HAP-1 (cell line): ENCODE results near the gene CHRDL1.

Experiments
- DNase-seq, 2 experiments: peaks; one replicate each; pipeline ENCODE4 v3.0.0-alpha.2; 2016 to 2020; ENCODE audit warnings: low spot score in 2 of 2
- H3K27me3 ChIP-seq: fragments of 250-450 bp; sonication (Bioruptor Pico); 2 replicates; pipeline ENCODE4 v1.5.1; 2020; ENCODE audit warnings: low read depth, mild to moderate bottlenecking, moderate library complexity
- H3K36me3 ChIP-seq: fragments of 250-450 bp; sonication (Bioruptor Pico); replicated peaks from 2 replicates; pipeline ENCODE4 v1.5.1; 2020; ENCODE audit warnings: mild to moderate bottlenecking
- H3K4me1 ChIP-seq: fragments of 250-450 bp; sonication (Bioruptor Pico); 2 replicates; pipeline ENCODE4 v1.5.1; 2020; ENCODE audit warnings: mild to moderate bottlenecking
- H3K4me3 ChIP-seq: fragments of 250-450 bp; sonication (Bioruptor Pico); 2 replicates; pipeline ENCODE4 v1.5.1; 2020; ENCODE audit warnings: mild to moderate bottlenecking, moderate library complexity
- H3K9me3 ChIP-seq: fragments of 250-450 bp; sonication (Bioruptor Pico); 2 replicates; pipeline ENCODE4 v1.5.1; 2020; ENCODE audit warnings: mild to moderate bottlenecking, moderate library complexity
- in situ Hi-C: fragments of 300-500 bp; cut with MboI; formaldehyde crosslinking; loops from 3 replicates; pipeline ENCODE4 v1.14.3; 2020; ENCODE audit warnings: low sequenced_read_pairs, inconsistent platforms, mixed read lengths

The CHRDL1 gene

DNA sequence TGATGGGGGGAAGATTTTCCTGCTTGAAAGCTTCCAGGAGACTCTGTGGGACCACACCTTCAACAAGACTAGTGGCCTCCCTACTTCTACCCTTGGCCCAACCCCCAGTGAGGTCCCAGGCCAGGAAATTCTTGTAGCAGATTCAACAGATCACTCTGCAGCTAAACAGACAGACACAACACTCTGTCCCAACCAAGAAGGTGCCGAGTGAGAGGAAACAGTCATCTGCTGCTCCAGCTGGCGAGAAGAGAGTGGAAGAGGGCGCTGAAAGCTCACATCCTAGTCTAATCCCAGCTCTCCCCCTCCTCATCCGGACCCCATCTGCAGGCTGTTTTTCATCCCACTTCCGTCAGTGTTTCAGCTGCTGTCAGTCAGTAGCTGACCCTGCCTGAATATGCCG lies 63.4 kb downstream of the CHRDL1 start:
- H3K4me1 ChIP-seq: no peaks in the 10 kb centered on the region; the same call in 1 of the 2 replicates
- no peak for DNase-seq
- H3K36me3 ChIP-seq: no peaks in the 10 kb centered on the region
- no peaks in the 10 kb centered on the region for H3K27me3 ChIP-seq
- in situ Hi-C loops: no loop called here
- no peaks in the 10 kb centered on the region for H3K9me3 ChIP-seq
- no peak overlapping the region for H3K4me3 ChIP-seq

DNA sequence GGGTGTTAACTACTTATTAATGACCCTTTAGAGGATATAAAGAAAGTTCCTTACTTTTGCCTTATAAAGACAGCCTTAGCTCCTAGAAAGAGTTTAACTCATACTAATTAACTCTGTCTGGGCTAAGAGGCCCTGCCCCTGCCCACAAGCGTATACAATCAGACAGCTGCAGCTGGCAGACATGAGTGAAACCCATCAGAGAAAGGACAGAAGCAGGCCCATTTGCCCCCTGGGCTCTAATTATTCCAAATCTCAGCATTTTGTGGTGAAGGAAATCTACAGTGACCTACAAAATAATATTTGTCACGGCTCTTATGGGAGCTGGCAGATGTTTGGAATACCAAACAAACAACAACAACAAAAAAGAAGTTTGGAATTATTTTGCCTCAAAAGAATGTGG lies 71.8 kb downstream of the CHRDL1 start:
- in situ Hi-C loops: no loop called here

DNA sequence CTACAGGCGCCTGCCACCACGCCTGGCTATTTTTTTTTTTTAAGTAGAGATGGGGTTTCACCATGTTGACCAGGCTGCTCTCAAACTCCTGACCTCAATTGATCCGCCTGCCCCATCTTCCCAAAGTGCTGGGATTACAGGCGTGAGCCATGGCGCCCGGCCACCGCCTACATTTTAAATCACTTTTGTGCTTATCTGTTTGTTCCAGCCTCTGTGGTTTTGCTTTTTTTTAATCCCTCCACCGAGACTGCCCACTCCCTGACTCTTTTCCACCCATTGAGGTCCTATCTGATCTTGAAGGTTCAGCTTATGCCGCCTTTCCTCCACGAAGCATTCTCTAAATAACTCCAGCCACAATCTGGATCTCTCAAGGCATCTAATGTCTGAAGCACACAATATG lies 73.5 kb downstream of the CHRDL1 start:
- in situ Hi-C loops: no loop called here
- H3K4me3 ChIP-seq: no peak overlapping the region
- H3K36me3 ChIP-seq: no peaks in the 10 kb centered on the region
- no peak for DNase-seq
- no peaks in the 10 kb centered on the region for H3K27me3 ChIP-seq
- no peaks in the 10 kb centered on the region for H3K9me3 ChIP-seq
- no peaks in the 10 kb centered on the region for H3K4me1 ChIP-seq

More for the DNA sequence above, 71.8 kb downstream of the CHRDL1 start:
- Histone ChIP-seq H3K4me1 (no peaks in the 10 kb centered on the region), H3K36me3 (no peaks in the 10 kb centered on the region), H3K27me3 (no peaks in the 10 kb centered on the region), H3K4me3 (no peak overlapping the region), H3K9me3 (no peaks in the 10 kb centered on the region)
- DNase-seq: no peak

DNA sequence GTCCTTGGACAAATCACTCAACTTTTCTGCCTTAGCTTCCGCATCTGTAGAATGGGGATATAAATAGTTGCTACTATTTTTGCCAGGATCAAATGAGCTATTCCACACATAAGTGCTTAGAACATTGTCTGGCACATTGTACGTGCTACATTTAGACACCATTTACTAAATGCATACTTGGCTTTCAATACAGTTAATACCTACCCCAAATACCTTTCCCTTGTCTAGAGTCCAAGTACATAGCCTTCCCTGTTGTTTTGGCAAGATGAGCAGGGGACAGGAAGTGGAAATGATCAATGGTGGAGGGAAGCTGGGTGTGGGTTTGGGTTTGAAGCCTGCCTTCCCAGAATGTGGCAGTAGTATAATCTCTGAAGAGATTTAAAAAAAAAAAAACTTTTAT lies 82.0 kb downstream of the CHRDL1 start:
- H3K36me3 ChIP-seq: no peaks in the 10 kb centered on the region
- in situ Hi-C loops: no loop called here
- no peaks in the 10 kb centered on the region for H3K9me3 ChIP-seq
- no peaks in the 10 kb centered on the region for H3K4me1 ChIP-seq
- no peaks in the 10 kb centered on the region for H3K27me3 ChIP-seq
- DNase-seq: no peak
- H3K4me3 ChIP-seq: no peak overlapping the region

DNA sequence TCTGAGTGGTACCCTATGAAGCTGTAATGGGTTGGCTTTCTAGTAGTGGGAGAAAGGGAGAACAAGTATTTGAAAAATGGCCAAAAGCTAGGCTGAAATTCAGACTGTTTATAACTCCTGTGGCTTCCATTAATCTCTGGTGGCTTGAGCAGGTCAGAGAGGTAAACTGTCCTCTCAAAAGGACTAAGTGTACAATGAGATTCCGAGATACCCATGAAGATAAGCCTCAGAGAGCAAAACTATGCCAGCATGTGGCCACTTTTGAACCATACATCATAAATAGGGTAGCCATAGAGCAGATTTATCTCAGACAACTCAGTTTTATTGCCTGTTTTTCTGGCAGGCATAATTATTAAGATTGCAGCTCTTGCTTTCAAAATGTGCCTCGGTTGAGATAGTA lies 89.2 kb downstream of the CHRDL1 start:
- in situ Hi-C loops: no loop called here

DNA sequence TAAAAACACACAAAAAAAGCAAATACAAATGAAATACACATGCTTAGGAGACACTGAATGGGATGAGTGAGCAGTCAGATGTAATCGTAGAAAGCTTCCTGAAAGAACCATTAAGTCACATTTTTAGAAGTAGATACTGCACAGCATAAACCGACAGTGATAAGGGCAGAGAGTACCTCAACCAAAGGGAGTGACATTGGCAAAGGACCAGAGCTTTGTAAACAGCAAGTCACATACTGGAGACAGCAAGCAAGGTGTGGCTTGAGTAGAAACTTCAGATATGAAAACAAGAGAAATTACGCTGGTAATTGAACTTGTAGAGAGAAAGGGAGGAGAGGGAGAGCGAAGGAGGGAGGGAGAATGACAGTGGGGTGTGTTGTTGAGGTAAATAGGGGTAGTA lies 92.0 kb downstream of the CHRDL1 start:
- H3K9me3 ChIP-seq: no peaks in the 10 kb centered on the region
- DNase-seq: no peak
- no peak overlapping the region for H3K4me3 ChIP-seq
- H3K27me3 ChIP-seq: no peaks in the 10 kb centered on the region
- no peaks in the 10 kb centered on the region for H3K4me1 ChIP-seq
- H3K36me3 ChIP-seq: no peaks in the 10 kb centered on the region; the same call in 1 of the 2 replicates
- in situ Hi-C loops: no loop called here

More for the DNA sequence above, 89.2 kb downstream of the CHRDL1 start:
- Histone ChIP-seq H3K4me3 (no peak overlapping the region), H3K27me3 (no peaks in the 10 kb centered on the region), H3K4me1 (no peaks in the 10 kb centered on the region), H3K36me3 (no peaks in the 10 kb centered on the region), H3K9me3 (no peaks in the 10 kb centered on the region)
- DNase-seq: no peak

DNA sequence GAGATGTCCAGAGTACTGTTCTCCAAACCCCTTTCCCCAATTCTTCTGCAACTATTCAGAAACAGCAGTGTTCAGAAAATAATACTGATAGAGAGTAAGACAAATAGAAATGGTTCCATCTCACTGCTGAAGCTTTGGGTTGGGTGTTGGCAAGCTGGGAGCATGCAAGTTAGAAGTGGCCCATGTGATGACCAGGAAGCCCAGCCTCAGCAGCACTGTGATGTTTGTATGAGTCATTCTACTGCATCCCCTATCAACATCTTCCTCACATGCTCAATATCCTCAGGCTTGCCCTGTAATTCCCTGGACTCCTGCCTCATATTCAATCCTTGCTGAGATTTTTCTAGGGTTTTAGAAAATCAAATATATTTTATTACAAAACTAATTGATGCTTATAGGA lies 96.5 kb downstream of the CHRDL1 start:
- no peaks in the 10 kb centered on the region; the same call in 1 of the 2 replicates for H3K36me3 ChIP-seq
- no peak overlapping the region for H3K4me3 ChIP-seq
- DNase-seq: no peak
- H3K27me3 ChIP-seq: no peaks in the 10 kb centered on the region
- no peaks in the 10 kb centered on the region for H3K9me3 ChIP-seq
- in situ Hi-C loops: no loop called here
- no peaks in the 10 kb centered on the region for H3K4me1 ChIP-seq

DNA sequence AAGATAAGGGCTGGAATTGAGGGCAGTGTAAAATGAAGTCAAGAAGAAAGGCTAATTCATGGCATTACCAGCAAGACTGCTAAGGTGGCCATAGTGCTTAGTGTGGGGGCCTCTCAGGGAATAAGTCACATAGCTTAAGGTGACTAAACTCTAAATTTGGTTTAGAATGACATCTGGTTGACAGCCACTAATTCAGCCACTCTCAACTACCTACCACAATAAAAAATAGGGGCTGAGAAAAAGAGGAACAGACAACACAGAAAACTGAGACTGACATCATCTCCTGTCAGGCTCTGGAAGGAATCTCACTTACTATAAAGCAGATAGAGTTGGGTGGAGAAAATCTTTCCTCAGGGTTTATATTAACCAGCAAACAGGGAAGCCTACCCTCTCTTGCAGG lies 96.9 kb downstream of the CHRDL1 start:
- Histone ChIP-seq H3K9me3 (no peaks in the 10 kb centered on the region), H3K4me3 (no peak overlapping the region), H3K4me1 (no peaks in the 10 kb centered on the region), H3K27me3 (no peaks in the 10 kb centered on the region), H3K36me3 (no peaks in the 10 kb centered on the region; the same call in 1 of the 2 replicates)
- in situ Hi-C loops: no loop called here
- DNase-seq: no peak

DNA sequence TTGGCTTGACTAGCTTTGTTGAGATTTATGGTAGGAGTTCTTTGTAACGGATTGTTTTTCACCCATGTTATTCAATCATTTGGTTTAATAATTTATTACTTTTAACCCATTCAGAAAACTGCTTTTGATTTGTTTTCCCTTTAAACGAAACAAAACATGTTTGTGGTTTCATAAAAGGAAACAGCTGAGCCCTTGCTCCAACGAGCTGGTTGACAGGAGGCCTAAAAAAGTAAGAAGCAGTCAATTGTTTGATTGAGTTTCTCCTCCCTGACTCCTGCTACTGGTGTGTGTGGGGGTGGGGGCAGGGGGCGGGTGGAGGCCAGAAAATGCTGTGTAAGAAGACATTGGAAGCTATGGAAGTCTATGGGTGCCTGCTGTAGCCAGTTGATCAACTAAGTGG lies 102.8 kb downstream of the CHRDL1 start:
- Histone ChIP-seq H3K27me3 (no peaks in the 10 kb centered on the region), H3K4me3 (no peak overlapping the region), H3K9me3 (no peaks in the 10 kb centered on the region), H3K36me3 (no peaks in the 10 kb centered on the region), H3K4me1 (no peaks in the 10 kb centered on the region)
- no peak for DNase-seq
- in situ Hi-C loops: no loop called here

DNA sequence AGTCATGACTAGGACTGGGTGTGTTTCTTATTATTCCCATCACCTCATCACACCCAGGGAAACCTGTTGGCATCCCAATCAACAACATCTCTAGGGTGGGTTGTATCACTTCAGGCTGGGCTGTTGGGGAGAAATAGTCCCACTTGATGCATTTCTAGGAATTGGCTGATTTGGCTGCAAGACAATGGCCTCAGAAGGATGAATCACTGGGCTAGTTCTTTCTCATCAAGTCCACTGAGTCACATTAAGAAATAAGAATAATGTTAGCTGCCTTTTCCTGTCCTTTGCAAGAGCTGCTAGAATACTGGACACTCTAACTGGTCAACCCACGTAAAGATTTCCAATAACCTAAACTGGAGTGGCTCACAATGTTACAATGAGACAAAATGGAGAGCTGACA lies 104.2 kb downstream of the CHRDL1 start:
- in situ Hi-C loops: no loop called here
- H3K36me3 ChIP-seq: no peaks in the 10 kb centered on the region
- no peaks in the 10 kb centered on the region for H3K27me3 ChIP-seq
- H3K9me3 ChIP-seq: no peaks in the 10 kb centered on the region
- no peak overlapping the region for H3K4me3 ChIP-seq
- no peak for DNase-seq
- H3K4me1 ChIP-seq: no peaks in the 10 kb centered on the region

DNA sequence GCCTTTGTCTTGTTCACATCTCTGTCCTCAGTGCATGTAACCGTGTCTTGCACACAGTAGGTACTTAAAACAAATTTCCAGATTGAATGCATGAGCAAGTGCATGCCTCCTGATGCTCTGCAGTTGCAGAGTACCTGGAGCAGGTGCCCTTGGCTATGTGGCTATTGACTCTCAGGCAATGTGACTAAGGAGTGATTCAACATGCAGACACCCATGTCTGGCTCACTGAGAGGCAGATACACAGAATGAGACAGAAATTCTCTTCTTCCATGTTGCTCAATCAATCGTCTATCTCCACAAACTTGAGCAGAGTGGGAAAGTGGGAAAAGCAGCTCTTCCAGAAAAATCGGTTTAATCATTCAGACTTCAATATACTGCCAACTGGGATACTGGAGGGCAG lies 111.0 kb downstream of the CHRDL1 start:
- no peaks in the 10 kb centered on the region for H3K4me1 ChIP-seq
- H3K4me3 ChIP-seq: no peak overlapping the region
- H3K27me3 ChIP-seq: no peaks in the 10 kb centered on the region
- no peaks in the 10 kb centered on the region for H3K9me3 ChIP-seq
- in situ Hi-C loops: no loop called here
- DNase-seq: no peak
- H3K36me3 ChIP-seq: no peaks in the 10 kb centered on the region

DNA sequence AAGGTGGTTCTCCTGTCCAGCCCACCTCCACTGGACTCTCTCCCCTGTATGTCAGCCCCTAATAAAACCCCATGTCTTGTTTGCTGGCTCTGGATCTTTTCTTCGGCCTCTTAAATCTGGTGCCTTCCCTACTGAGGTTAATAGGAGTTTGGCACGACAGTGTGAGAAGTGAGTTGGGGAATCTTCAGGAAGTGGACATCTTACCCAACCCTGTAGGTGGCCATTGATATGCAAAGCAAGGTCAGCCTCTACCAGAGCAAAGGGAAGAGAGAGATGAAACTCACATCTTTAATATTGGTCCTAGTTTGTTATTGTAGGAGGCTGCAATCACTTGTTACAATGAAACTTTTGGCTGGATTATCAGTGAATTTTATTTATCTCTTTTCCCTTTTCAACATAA lies 111.7 kb downstream of the CHRDL1 start:
- Histone ChIP-seq H3K4me1 (no peaks in the 10 kb centered on the region), H3K36me3 (no peaks in the 10 kb centered on the region), H3K27me3 (no peaks in the 10 kb centered on the region), H3K9me3 (no peaks in the 10 kb centered on the region), H3K4me3 (no peak overlapping the region)
- DNase-seq: no peak
- in situ Hi-C loops: no loop called here

DNA sequence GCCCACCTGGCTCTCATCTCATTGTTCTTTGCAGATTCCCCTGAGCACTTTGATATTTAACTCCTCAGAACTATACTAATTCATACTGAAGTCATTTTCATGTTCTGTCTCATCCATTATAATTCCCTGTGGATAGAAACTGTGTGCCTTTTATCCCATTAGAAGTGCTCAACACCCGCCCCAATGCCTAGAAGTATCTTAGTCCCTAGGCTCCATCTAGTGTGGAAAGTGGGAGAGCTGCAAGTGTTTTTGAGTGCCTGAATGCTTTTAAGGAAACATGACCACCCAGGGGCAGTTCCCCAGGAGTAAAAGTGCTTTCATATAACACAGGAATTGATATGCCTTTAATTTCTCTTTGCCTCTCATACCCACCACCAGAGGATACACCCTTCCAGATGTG lies 117.0 kb downstream of the CHRDL1 start:
- Histone ChIP-seq H3K9me3 (no peaks in the 10 kb centered on the region), H3K36me3 (0 out of 2 replicates have a peak, but pooled peaks cover 2% of the 10 kb centered on the region), H3K4me3 (no peak overlapping the region), H3K4me1 (peaks cover 6% of the 10 kb centered on the region; the same call in 1 of the 2 replicates), H3K27me3 (no peaks in the 10 kb centered on the region)
- no peak for DNase-seq
- in situ Hi-C loops: loop anchor here (10.0 kb wide), 1 partner anchor 166 kb away; no protein-coding TSS in a partner anchor

DNA sequence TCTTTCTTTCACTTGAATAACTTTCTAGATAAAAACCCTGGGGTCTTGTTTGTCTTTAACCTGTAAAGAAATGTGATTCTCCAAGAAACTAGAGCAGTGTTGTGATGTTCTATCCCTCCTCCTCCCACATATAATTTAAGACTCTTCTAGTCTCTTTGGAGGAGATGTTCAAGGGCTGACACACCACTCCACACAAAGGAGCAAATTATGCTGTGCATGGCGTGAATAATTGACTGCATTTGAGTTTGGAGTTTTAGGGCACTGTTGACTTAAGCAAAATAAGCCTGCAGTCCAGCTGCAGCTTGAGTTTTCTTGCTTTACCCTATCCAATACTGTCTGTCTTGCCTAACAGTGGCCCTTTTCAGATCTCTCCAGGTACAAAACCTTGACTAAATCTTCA lies 119.7 kb downstream of the CHRDL1 start:
- no peak overlapping the region for H3K4me3 ChIP-seq
- in situ Hi-C loops: loop anchor here (10.0 kb wide), 1 partner anchor 169 kb away; no protein-coding TSS in a partner anchor

More for the DNA sequence above, 119.7 kb downstream of the CHRDL1 start:
- Histone ChIP-seq H3K36me3 (0 out of 2 replicates have a peak, but pooled peaks cover 2% of the 10 kb centered on the region), H3K9me3 (no peaks in the 10 kb centered on the region), H3K27me3 (no peaks in the 10 kb centered on the region), H3K4me1 (peaks cover 6% of the 10 kb centered on the region; the same call in 1 of the 2 replicates)
- no peak for DNase-seq
